ENCODE results near the gene ANO1. TPM values are rescaled to one million over a fixed set of nuclear protein-coding genes. Genes with fewer than 3 reads are reported as not detected.

The ANO1 gene
- total RNA-seq, 4 donors from 2014 or later: 22.5 to 57.6 (median 41.4) TPM

- Histone ChIP-seq H3K4me3 (no peak overlapping the region), H3K27me3 (peaks cover 24% of the 10 kb centered on the region), H3K4me1 (no peaks in the 10 kb centered on the region), H3K36me3 (no peaks in the 10 kb centered on the region), H3K9me3 (no peaks in the 10 kb centered on the region), H3K27ac (peak overlapping the region in 2 of 4 donors; percentile 10 to 44)
- 68 to 87% methylated on average over 6 to 9 of the region's 30 CpGs for whole genome bisulfite sequencing, 2 donors (ENCODE audit: low coverage in 1 of 2)
- ATAC-seq: no peak
- TF ChIP-seq POLR2A (IDR thresholded peaks at IDR 0.05) (no peak), EP300 (IDR thresholded peaks at IDR 0.05) (no peak), CTCF (IDR thresholded peaks at IDR 0.05) (no peak), POLR2AphosphoS5 (IDR thresholded peaks at IDR 0.05) (no peak)
These were observed 8.0 kb downstream of the ANO1 start for GRCh38 chr11:70085815-70086769.

DNA sequence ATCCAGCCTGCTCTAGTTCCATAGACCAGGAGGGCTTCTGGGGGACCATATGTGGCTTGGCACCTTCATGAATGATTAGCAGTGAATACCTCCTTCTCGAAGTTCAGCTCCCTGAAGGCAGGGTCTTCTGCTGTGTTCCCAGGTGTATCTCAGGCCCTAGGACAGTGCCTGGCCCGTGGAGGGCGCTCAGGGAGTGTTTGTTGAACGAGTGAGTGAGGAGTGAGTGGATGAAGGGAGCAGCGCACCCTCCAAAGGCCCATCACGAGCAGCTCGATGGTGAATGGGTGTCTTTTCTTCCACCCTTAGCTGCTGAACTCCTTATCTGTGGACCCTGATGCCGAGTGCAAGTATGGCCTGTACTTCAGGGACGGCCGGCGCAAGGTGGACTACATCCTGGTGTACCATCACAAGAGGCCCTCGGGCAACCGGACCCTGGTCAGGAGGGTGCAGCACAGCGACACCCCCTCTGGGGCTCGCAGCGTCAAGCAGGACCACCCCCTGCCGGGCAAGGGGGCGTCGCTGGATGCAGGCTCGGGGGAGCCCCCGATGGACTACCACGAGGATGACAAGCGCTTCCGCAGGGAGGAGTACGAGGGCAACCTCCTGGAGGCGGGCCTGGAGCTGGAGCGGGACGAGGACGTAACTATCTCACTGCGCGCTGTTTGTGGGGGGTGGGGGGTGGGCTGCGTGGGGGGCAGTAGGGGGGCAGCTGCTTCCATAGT is 9.5 kb downstream of the ANO1 start:
- peaks cover 32% of the 10 kb centered on the region for H3K27me3 ChIP-seq
- H3K9me3 ChIP-seq: no peaks in the 10 kb centered on the region
- peak overlapping the region in 1 of 4 donors; percentile 18 for H3K27ac ChIP-seq
- no peaks in the 10 kb centered on the region for H3K36me3 ChIP-seq
- WGBS, 2 donors (ENCODE audit: low coverage in 1 of 2): 88% methylated on average over 5 of the region's 32 CpGs; no CpG with 5 or more reads in 1 of the 2 donors
- H3K4me1 ChIP-seq: no peaks in the 10 kb centered on the region
- no peak for ATAC-seq
- TF ChIP-seq EP300 (IDR thresholded peaks at IDR 0.05): no peak
- TF ChIP-seq CTCF (IDR thresholded peaks at IDR 0.05): no peak
- TF ChIP-seq POLR2A (IDR thresholded peaks at IDR 0.05): no peak
- no peak for TF ChIP-seq POLR2AphosphoS5 (IDR thresholded peaks at IDR 0.05)
- H3K4me3 ChIP-seq: no peak overlapping the region

DNA sequence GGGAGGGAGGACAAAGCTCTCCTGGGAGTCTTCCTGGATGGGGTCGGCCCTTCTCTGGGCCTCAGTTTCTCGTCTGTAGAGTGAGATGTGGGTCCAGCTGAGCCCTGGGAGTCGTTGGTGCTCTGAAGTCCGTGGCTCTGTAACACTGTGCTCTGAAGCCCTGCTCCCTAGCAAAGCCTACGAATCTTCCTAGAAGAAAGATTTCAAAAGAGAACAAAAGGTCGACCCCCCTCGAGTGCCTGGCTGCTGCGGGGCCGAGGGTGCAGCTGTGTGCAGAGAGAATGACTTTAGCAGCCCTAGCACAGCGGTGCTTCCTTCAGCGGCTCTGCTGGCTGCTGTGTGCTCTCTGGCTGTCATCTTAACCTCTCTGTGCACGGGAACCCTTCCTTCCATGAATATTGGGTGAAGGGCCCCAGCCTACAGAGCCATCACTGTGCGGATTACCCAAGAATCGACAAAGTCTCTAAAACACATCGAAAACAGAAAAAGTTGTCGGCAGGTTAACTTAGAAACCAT is 10.7 kb downstream of the ANO1 start:
- TF ChIP-seq EP300 (IDR thresholded peaks at IDR 0.05) (no peak), POLR2A (IDR thresholded peaks at IDR 0.05) (no peak), POLR2AphosphoS5 (IDR thresholded peaks at IDR 0.05) (no peak), CTCF (IDR thresholded peaks at IDR 0.05) (no peak)
- Histone ChIP-seq H3K36me3 (no peaks in the 10 kb centered on the region), H3K27ac (peak overlapping the region in 1 of 4 donors; percentile 18), H3K4me1 (no peaks in the 10 kb centered on the region), H3K27me3 (peaks cover 30% of the 10 kb centered on the region), H3K9me3 (no peaks in the 10 kb centered on the region), H3K4me3 (no peak overlapping the region)
- ATAC-seq: no peak
- WGBS, 2 donors (ENCODE audit: low coverage in 1 of 2): 96% methylated on average over 5 of the region's 16 CpGs; no CpG with 5 or more reads in 1 of the 2 donors

GRCh38 chr11:70089631-70090030 is 11.5 kb downstream of the ANO1 start:
- no peaks in the 10 kb centered on the region for H3K36me3 ChIP-seq
- H3K4me1 ChIP-seq: no peaks in the 10 kb centered on the region
- H3K27me3 ChIP-seq: peaks cover 30% of the 10 kb centered on the region
- H3K4me3 ChIP-seq: no peak overlapping the region
- no peak for TF ChIP-seq POLR2A (IDR thresholded peaks at IDR 0.05)
- TF ChIP-seq CTCF (IDR thresholded peaks at IDR 0.05): no peak
- no peak for TF ChIP-seq POLR2AphosphoS5 (IDR thresholded peaks at IDR 0.05)
- no peak for TF ChIP-seq EP300 (IDR thresholded peaks at IDR 0.05)
- no peak overlapping the region for H3K27ac ChIP-seq
- 52 to 53% methylated on average over 3 to 5 of the region's 9 CpGs for WGBS, 2 donors (ENCODE audit: low coverage in 1 of 2)
- no peaks in the 10 kb centered on the region for H3K9me3 ChIP-seq
- no peak for ATAC-seq
